Middle frontal gyrus (tissue), 1 donor: ENCODE data around the gene NCOA1.
A peak's percentile ranks its signal among the peaks of the same experiment; 100 is the strongest.
"Not testable (repeated sequence)": the region's sequence is repeated elsewhere in the genome, so short reads cannot be mapped to it uniquely, and the experiment has no call there.

Source experiments
- DNase-seq: peaks from one replicate; pipeline ENCODE4 v3.0.0-alpha.2; 2015; ENCODE audit warnings: low spot score; ENCODE audit errors: extremely low spot score

Gene NCOA1

GRCh38 chr2:24490690-24491541 lies at the start of gene NCOA1:
Gene NCOA1, plus strand, starts transcription at chr2:24491254. Its CDS starts 167,424 bp downstream, at chr2:24658678.
- DNase-seq, result peak; percentile 65

GRCh38 chr2:24448797-24449196 lies 42.3 kb upstream of the NCOA1 start:
- no peak for DNase-seq

- DNase-seq, result no peak
Observed at GRCh38 chr2:24449344-24449743, 41.7 kb upstream of the NCOA1 start.

GRCh38 chr2:24451805-24452501 lies 39.1 kb upstream of the NCOA1 start:
- no peak for DNase-seq

GRCh38 chr2:24452502-24452885 lies 38.6 kb upstream of the NCOA1 start:
- DNase-seq, result no peak

- DNase-seq, result no peak
Observed at GRCh38 chr2:24453379-24454073, 37.5 kb upstream of the NCOA1 start.

GRCh38 chr2:24454294-24454693 lies 36.8 kb upstream of the NCOA1 start:
- DNase-seq, result peak; percentile 20

- DNase-seq, result peak; percentile 25
Observed at GRCh38 chr2:24456599-24457556, 34.2 kb upstream of the NCOA1 start.

- no peak for DNase-seq
Observed at GRCh38 chr2:24457696-24458386, 33.2 kb upstream of the NCOA1 start.

GRCh38 chr2:24459224-24460161 lies 31.6 kb upstream of the NCOA1 start:
- DNase-seq, result no peak

GRCh38 chr2:24461685-24462084 lies 29.4 kb upstream of the NCOA1 start:
- no peak for DNase-seq

GRCh38 chr2:24463271-24463670 lies 27.8 kb upstream of the NCOA1 start:
- DNase-seq, result no peak

GRCh38 chr2:24466871-24467870 lies 23.9 kb upstream of the NCOA1 start:
- no peak for DNase-seq

- DNase-seq, result not testable (repeated sequence)
Observed at GRCh38 chr2:24468453-24468852, 22.6 kb upstream of the NCOA1 start.

GRCh38 chr2:24469148-24469650 lies 21.9 kb upstream of the NCOA1 start:
- DNase-seq, result no peak

- no peak for DNase-seq
Observed at GRCh38 chr2:24471662-24472061, 19.4 kb upstream of the NCOA1 start.

- no peak for DNase-seq
Observed at GRCh38 chr2:24472416-24472815, 18.6 kb upstream of the NCOA1 start.

GRCh38 chr2:24473626-24474025 lies 17.4 kb upstream of the NCOA1 start:
- no peak for DNase-seq
